Measurements from ENCODE around the gene APOM. TPM values are rescaled to one million over a fixed set of nuclear protein-coding genes. Genes with fewer than 3 reads are reported as not detected.

Gene APOM
- total RNA-seq, 4 donors from 2014 or later, result 2.3 to 5.1 (median 4.5) TPM

DNA sequence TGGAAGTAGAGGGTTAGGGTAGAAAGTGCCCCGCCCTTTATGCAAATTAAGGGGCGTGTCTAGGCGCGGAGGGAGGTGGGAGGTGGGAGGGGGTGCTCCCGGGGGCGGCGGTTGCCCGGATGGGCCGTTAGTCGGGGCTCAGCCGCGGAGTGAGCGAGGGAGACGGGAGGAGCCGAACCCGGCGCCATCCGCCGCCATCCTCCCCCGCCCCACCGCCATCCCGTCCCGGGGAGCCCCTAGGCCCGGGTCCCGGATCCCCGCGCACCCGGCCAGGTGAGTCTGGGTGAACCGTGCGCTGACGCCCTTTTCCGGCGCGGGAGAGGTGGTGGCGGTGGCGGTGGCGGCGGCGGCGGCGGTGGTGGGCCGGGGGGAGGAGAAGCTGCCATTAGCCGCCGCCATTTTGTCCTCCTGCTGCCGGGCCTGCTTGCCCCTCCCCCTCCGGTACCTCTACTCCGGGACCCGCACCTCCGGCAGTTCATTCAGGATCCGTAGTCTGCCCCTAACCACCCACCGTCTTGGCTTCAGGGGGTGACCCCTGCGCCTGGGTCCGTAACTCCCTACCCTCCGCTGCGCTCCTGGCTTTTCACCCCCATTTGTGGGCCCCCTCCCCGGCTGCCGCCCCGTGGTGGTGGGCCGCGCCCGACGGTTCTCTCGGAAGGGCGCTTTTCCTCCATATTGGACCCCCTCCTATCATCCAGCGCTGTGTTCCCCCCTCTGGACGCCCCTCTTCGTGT, 34.9 kb upstream of the APOM start, which contains the start of gene PRRC2A:
Gene PRRC2A, plus strand, starts transcription at position 130 of the 734 bp plus-strand sequence. CDS start 2,075 bp downstream, outside the sequence.
- WGBS, 2 donors, result 1 to 2% methylated on average over 31 to 37 of the region's 67 CpGs

DNA sequence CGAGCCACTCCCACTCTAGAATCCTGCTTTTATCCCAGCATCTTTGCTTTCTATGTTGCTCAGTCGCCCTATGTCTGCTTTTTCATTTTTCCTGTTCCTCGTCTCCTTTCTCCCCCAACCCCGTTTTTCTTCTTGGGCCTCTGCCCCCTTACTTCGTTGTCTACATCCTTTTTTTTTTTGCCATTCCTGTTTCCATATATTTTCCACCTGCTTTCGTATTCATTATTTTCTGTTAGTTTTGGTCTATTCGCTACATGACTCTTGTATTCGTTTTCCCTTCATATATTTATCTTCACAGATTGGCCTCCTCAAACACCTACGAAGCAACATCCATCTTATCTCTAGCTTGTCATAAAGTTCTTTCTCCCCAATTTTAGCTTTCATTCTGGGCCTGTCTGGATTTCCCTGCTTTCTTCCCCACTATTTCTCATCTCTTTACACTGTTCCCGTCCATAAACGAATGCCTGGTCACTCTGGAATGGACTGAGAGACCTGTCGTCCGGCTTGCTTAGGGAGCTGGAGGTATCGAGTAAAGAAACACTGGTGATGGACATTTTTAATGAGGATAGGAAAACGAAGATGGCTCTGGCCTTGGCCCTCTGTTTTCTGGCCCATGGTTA, 34.3 kb upstream of the APOM start:
- peak overlapping the region; percentile 88 to 99 (median 97) for H3K27ac ChIP-seq
- no peaks in the 10 kb centered on the region for H3K27me3 ChIP-seq
- peaks cover 9 to 12% of the 10 kb centered on the region in 2 donors for H3K4me1 ChIP-seq
- 19 to 21% methylated on average over 15 of the region's 15 CpGs for WGBS, 2 donors
- TF ChIP-seq, protein P1, sequence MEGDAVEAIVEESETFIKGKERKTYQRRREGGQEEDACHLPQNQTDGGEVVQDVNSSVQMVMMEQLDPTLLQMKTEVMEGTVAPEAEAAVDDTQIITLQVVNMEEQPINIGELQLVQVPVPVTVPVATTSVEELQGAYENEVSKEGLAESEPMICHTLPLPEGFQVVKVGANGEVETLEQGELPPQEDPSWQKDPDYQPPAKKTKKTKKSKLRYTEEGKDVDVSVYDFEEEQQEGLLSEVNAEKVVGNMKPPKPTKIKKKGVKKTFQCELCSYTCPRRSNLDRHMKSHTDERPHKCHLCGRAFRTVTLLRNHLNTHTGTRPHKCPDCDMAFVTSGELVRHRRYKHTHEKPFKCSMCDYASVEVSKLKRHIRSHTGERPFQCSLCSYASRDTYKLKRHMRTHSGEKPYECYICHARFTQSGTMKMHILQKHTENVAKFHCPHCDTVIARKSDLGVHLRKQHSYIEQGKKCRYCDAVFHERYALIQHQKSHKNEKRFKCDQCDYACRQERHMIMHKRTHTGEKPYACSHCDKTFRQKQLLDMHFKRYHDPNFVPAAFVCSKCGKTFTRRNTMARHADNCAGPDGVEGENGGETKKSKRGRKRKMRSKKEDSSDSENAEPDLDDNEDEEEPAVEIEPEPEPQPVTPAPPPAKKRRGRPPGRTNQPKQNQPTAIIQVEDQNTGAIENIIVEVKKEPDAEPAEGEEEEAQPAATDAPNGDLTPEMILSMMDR (IDR thresholded peaks at IDR 0.05), result no peak
- no peak for TF ChIP-seq POLR2A (IDR thresholded peaks at IDR 0.05)
- peak overlapping the region; percentile 37 to 93 (median 51) for H3K4me3 ChIP-seq (replicated peaks in 1 of 3)
- DNase-seq, result no peak
- peaks cover 26 to 31% of the 10 kb centered on the region in 2 donors for H3K36me3 ChIP-seq
- no peaks in the 10 kb centered on the region for H3K9me3 ChIP-seq
- intact Hi-C loops (cut with DNase I), result no loop called here

More for the DNA sequence above, 34.9 kb upstream of the APOM start, which contains the start of gene PRRC2A:
- Histone ChIP-seq H3K9me3 (no peaks in the 10 kb centered on the region), H3K27ac (peak within 1 kb of the TSS; percentile 97 to 99 (median 97)), H3K4me1 (peaks cover 9 to 12% of the 10 kb centered on the region in 2 donors), H3K27me3 (no peaks in the 10 kb centered on the region), H3K36me3 (peaks cover 19 to 24% of the 10 kb centered on the region in 2 donors), H3K4me3 (replicated peaks in 1 of 3) (peak within 1 kb of the TSS; percentile 37 to 93 (median 51))
- TF ChIP-seq, protein P1 (IDR thresholded peaks at IDR 0.05), result no peak
- peak in 1 of 2 donors; percentile 48 for TF ChIP-seq POLR2A (IDR thresholded peaks at IDR 0.05)
- intact Hi-C loops (cut with DNase I), result no loop called here
- DNase-seq, result peak in 1 of 2 donors; percentile 78

DNA sequence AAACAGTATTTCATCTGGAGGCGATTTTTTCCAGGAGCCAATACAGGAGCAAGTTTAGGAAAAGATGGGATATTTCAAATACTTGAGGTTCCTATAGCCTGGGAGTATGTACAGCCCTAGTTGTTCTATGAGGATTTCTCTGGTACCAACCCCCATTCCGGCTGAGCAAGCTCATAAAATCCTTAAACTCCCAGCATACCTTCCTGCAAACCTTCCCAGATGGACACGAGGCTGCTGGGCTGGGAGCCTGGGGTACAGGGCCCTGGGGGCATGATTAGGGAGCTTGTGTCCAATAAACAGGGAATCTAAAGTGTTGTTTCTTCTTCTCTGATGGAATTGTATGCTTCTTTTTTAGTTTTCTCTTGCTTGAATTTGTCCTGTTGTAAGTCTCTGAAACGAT, 33.7 kb upstream of the APOM start:
- no peak for DNase-seq
- intact Hi-C loops (cut with DNase I), result no loop called here
- Histone ChIP-seq H3K4me1 (peaks cover 9 to 12% of the 10 kb centered on the region in 2 donors), H3K9me3 (no peaks in the 10 kb centered on the region), H3K27ac (peak overlapping the region in 2 of 3 donors; percentile 97 to 99), H3K36me3 (peaks cover 31 to 37% of the 10 kb centered on the region in 2 donors), H3K4me3 (replicated peaks in 1 of 3) (peak overlapping the region in 2 of 3 donors; percentile 37 to 93), H3K27me3 (no peaks in the 10 kb centered on the region)
- 32 to 36% methylated on average over 4 of the region's 4 CpGs for WGBS, 2 donors
- TF ChIP-seq, protein P1 (IDR thresholded peaks at IDR 0.05), result no peak
- no peak for TF ChIP-seq POLR2A (IDR thresholded peaks at IDR 0.05)

DNA sequence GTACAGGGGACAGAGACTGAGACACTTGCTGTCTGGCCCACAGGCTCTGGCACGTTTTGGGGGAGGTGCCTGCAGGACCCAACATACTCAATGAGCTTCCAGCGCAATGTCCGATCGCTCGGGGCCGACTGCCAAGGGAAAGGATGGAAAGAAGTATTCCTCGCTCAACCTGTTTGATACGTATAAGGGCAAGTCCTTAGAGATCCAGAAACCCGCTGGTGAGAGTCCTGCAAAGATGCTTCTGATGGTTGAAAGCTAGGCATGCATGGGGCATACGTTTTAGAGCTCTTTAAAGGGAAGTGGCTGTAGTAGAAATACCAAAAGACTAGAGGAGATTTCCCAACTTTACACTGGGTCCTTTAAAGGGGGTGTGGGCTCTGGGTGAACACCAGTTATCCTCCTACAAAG, 33.0 kb upstream of the APOM start:
- H3K27ac ChIP-seq, result peak overlapping the region in 1 of 3 donors; percentile 99
- no peaks in the 10 kb centered on the region for H3K9me3 ChIP-seq
- H3K4me1 ChIP-seq, result peaks cover 9 to 12% of the 10 kb centered on the region in 2 donors
- intact Hi-C loops (cut with DNase I), result no loop called here
- TF ChIP-seq, protein P1 (IDR thresholded peaks at IDR 0.05), result no peak
- no peak for TF ChIP-seq POLR2A (IDR thresholded peaks at IDR 0.05)
- H3K27me3 ChIP-seq, result no peaks in the 10 kb centered on the region
- no peak overlapping the region for H3K4me3 ChIP-seq (replicated peaks in 1 of 3)
- peak; percentile 51 to 64 for DNase-seq
- H3K36me3 ChIP-seq, result peaks cover 38 to 44% of the 10 kb centered on the region in 2 donors
- 38 to 49% methylated on average over 10 of the region's 10 CpGs for WGBS, 2 donors

All from thyroid gland (tissue), 4 donors.